Activated naive CD4-positive, alpha-beta T cell treated with anti-CD3 and anti-CD28 coated beads, Interleukin-2, amount 50 U/mL, for 72 hours (primary cell): ENCODE data around the gene SRP54. TPM values are rescaled to one million over a fixed set of nuclear protein-coding genes. Genes with fewer than 3 reads are reported as not detected.
"Not testable (repeated sequence)": the region's sequence is repeated elsewhere in the genome, so short reads cannot be mapped to it uniquely, and the experiment has no call there.

ENCODE experiments used
- ATAC-seq, 2 donors: fragments of 150-1000 bp; cut with Tn5 transposase; 2 replicates each; pipeline ENCODE4 v1.10.0; 2021; ENCODE audit warnings: mild to moderate bottlenecking in 2 of 2, moderate library complexity in 2 of 2
- DNase-seq, 2 donors: peaks; one replicate each; pipeline ENCODE4 v3.0.0; 2021 to 2022; ENCODE audit warnings: low spot score in 2 of 2
- H3K27ac Mint-ChIP-seq, 2 donors: one replicate each; pipeline ENCODE4 v1.8.0; 2022; ENCODE audit warnings: mild to moderate bottlenecking in 2 of 2, mixed read lengths in 2 of 2
- H3K36me3 Mint-ChIP-seq, 2 donors: one replicate each; pipeline ENCODE4 v1.8.0; 2022; ENCODE audit warnings: mixed read lengths in 2 of 2
- H3K9me3 Mint-ChIP-seq, 2 donors: one replicate each; pipeline ENCODE4 v1.8.0; 2022; ENCODE audit warnings: mixed read lengths in 2 of 2
- total RNA-seq, 2 donors: library from RNA; stranded (reverse); gene quantifications; one replicate each; pipeline ENCODE4 v1.2.3, GENCODE V29; 2022

The SRP54 gene
- total RNA-seq, 2 donors from 2014 or later, result 96.4 to 117 TPM

GRCh38 chr14:35065731-35066130, 82.9 kb downstream of the SRP54 start:
- ATAC-seq, H3K9me3 Mint-ChIP-seq, DNase-seq, H3K36me3 Mint-ChIP-seq, H3K27ac Mint-ChIP-seq: not testable (repeated sequence)

GRCh38 chr14:35068238-35069012, 85.6 kb downstream of the SRP54 start:
- H3K27ac Mint-ChIP-seq, result peak overlapping the region in 1 of 2 donors; percentile 53
- no peak for ATAC-seq
- no peak for DNase-seq
- H3K36me3 Mint-ChIP-seq, result peaks cover 9 to 14% of the 10 kb centered on the region in 2 donors
- no peaks in the 10 kb centered on the region for H3K9me3 Mint-ChIP-seq

- peak overlapping the region in 1 of 2 donors; percentile 66 for H3K27ac Mint-ChIP-seq
- no peak for DNase-seq
- no peak for ATAC-seq
- no peaks in the 10 kb centered on the region for H3K9me3 Mint-ChIP-seq
- peaks cover 9 to 14% of the 10 kb centered on the region in 2 donors for H3K36me3 Mint-ChIP-seq
Measured at GRCh38 chr14:35072226-35072625, 89.4 kb downstream of the SRP54 start.

- H3K36me3 Mint-ChIP-seq, result peaks cover 4 to 8% of the 10 kb centered on the region in 2 donors
- no peak for DNase-seq
Measured at GRCh38 chr14:35073486-35073885, 90.7 kb downstream of the SRP54 start.

GRCh38 chr14:35078082-35078481, 95.3 kb downstream of the SRP54 start:
- no peak overlapping the region for H3K27ac Mint-ChIP-seq
- no peaks in the 10 kb centered on the region for H3K9me3 Mint-ChIP-seq
- ATAC-seq (no peak), DNase-seq (no peak)
- H3K36me3 Mint-ChIP-seq, result peaks cover 0 to 2% of the 10 kb centered on the region in 2 donors

More at GRCh38 chr14:35073486-35073885, 90.7 kb downstream of the SRP54 start:
- H3K27ac Mint-ChIP-seq, result no peak overlapping the region
- H3K9me3 Mint-ChIP-seq, result no peaks in the 10 kb centered on the region
- no peak for ATAC-seq

Other genes with a start within 250 kb of the SRP54 start
- gene BAZ1A, start 107.6 kb upstream of the SRP54 start, total RNA-seq, result 10 to 100 TPM; 61.0 to 71.7 TPM
- 10 to 100 TPM; 44.3 to 64.5 TPM for gene FAM177A1, start 63.3 kb downstream of the SRP54 start, total RNA-seq
- gene PPP2R3C, start 139.0 kb downstream of the SRP54 start, total RNA-seq, result 10 to 100 TPM; 40.3 to 57.2 TPM
- 10 to 100 TPM; 49.3 to 51.9 TPM for gene PRORP, start 139.6 kb downstream of the SRP54 start, total RNA-seq